A172 (cell line): ENCODE results near the gene KCTD12. TPM values are rescaled to one million over a fixed set of nuclear protein-coding genes. Genes with fewer than 3 reads are reported as not detected.
"Not testable (repeated sequence)": the region's sequence is repeated elsewhere in the genome, so short reads cannot be mapped to it uniquely, and the experiment has no call there.

Experiments
- DNase-seq: peaks from one replicate; pipeline ENCODE4 v3.0.0-alpha.2; 2015; ENCODE audit warnings: low spot score
- total RNA-seq: library from RNA; depleted of rRNA; stranded (reverse); fragments of >200 nt; shearing (Covaris generic); gene quantifications from 2 replicates; pipeline ENCODE4 v1.2.3, GENCODE V29; 2014; rRNA removed

Gene KCTD12
- 0.78 and 0.79 TPM in 2 replicates for total RNA-seq

DNA sequence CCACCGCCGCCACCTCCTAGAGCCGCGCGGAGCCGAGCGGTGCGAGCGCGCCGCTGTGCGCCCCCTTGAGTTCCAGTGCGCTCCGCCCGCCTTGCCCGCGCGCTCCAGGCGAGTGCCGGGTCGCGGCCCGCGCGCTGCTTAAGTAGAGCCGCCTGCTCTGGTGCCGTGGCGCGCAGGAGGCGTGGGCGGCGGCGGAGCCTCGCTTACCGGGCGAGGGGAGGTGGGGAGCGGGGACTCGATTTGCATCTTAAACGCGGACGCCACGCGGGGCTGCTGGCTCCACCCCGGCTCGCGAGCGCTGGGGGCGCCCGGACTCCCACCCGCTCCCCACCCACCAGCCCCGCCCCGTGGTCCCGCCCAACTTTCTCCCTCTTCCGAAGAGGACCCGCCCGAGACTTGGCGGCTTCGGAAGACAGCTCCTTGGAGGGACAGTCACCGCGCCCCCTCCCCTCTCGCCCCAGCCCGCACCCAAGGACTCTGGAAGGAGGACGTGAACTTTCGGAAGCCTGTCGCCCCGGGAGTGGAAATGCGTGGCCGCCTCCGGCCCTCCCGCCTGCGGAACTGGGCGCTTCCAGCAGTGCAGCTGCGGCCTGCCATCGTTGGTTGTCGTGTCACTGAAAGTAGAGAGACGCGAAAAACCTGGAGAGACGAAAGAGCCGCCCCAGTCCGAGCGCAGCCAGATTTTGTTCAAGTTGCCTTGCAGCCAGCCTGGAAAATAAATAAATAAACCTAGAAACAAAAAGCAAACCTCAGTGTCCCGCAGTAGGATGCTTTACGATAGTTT, at the start of gene KCTD12:
TSS of gene KCTD12 (minus strand) at position 114 of the 784 bp plus-strand sequence. CDS start 257 bp downstream, outside the sequence.
- peak; percentile 47 for DNase-seq

DNA sequence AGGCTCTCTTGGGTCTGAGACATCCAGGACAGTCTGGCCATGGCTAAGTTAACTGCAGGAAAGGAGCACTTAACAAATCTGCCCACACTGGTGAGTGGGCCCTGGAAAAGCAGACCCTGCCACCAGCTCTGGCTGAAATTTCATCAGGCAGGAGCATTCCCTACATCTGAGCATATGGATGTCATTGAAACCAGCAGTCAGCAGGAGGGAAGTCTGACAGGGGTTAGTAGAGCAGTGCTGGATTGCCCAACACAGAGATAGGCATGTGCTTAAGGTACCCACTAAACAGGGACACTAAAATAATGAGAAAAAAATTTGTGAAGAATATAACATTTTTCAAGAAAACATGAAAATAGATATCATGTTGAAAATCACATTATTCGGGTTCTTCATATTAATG, 48.5 kb upstream of the KCTD12 start:
- no peak for DNase-seq

GRCh38 chr13:76932076-76932475, 45.9 kb upstream of the KCTD12 start:
- no peak for DNase-seq

DNA sequence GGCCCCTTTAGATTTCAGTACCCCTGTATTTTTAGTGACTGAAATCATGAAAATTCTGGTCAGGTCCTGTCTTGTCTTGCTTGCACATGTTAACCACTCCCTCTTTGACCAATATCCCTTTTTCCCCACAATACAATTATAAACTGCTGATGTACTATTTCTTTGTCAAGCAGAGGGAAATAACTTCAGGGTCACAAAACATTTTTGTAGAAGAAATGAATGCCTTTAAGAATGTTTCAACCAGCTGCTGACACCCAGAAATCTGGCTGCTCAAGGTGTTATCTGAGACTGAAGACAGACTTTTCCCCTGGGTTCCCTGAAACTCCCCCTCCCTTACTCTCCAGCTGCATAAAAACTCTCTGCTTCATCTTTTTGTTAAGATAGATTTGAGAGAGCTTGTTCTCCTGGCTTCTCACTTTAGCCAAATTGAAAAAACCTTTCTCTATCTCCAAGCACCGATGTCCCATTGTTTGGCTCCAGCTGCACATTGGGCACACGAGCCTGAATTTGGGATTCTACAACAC, 43.7 kb upstream of the KCTD12 start:
- DNase-seq: no peak

DNA sequence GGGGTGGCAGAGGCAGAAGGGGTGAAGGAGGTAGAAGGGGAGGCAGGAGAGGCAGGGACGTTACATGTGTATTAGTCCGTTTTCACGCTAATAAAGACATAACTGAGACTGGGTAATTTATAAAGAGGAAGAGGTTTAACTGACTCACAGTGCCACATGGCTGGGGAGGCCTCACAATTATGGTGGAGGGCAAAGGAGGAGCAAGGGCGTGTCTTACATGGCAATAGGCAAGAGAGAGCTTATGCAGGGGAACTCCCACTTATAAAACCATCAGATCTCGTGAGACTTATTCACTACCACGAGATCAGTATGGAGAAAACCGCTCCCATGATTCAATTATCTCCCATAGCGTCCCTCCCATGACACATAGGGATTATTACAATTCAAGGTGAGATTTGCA, 43.1 kb upstream of the KCTD12 start:
- DNase-seq: no peak

DNA sequence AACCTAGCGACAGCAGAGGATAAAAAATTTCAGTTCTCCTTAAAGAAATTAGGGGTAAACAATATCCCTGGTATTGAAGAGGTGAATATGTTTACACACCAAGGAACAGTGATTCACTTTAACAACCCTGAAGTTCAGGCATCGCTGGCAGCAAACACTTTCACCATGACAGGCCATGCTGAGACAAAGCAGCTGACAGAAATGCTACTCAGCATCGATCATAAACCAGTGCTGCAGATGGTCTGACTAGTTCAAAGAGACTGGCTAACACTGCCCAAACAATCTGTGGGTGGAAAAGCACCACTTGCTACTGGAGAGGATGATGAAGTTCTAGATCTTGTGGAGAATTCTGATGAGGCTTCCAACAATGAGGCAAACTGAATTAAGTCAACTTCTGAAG, 42.3 kb upstream of the KCTD12 start:
- no peak for DNase-seq

DNA sequence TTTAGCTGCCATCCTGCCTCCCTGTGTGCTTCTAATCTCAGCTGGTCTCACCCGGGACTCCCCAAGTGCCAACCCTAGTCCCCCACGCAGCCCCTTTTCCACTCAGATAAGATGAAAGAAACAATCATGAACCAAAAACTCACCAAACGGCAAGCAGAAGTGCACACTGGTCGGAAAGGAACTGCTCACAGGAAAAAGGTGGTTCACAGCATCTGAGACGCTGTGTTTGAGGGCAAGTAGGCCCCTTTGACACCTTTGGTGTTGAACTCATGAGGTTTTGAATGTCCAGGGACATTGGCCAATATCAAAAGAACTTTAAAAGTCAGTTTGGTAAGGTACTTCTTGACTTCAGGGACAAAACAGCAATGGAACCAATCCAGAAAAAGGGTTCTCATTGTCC, 41.8 kb upstream of the KCTD12 start:
- no peak for DNase-seq

- DNase-seq: no peak
These were observed 38.9 kb upstream of the KCTD12 start for GRCh38 chr13:76925115-76925514.

GRCh38 chr13:76921516-76921915, 35.3 kb upstream of the KCTD12 start:
- no peak for DNase-seq

GRCh38 chr13:76917755-76918481, 31.7 kb upstream of the KCTD12 start:
- not testable (repeated sequence) for DNase-seq

- no peak for DNase-seq
These were observed 30.9 kb upstream of the KCTD12 start for GRCh38 chr13:76917095-76917494.

DNA sequence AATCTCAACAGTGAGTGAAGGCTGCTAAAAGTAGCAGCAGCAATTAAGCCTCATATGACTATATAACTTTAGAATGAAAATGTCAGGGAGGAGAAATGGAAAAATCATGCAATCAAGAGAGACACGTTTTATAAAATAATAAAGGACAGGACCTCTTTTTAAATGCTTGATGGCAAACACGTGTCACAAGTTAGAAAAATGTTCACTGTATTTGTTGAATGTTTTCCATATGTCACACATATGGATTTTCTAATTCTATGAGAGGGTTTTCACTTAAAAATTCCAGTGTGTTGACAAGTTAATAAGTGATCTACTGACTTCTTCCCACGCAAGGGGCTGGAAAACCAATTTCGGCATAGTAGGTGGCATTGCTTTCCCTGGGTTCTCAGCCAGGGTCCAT, 27.7 kb upstream of the KCTD12 start:
- no peak for DNase-seq

DNA sequence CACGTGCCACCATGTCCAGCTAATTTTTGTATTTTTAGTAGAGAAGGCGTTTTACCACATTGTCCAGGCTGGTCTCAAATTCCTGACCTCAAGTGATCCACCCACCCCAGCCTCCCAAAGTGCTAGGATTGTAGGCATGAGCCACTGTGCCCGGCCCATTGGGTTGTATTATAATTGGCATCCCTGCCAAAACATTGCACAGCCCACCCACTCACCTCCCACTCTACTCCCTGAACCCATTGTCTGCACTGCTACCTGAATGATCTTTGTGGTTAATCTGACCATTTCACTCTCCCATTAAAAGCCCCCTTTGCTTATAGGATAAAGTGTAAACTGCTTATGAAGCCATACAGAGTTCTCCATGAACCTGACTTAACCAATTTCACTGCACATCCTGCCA, 26.3 kb upstream of the KCTD12 start:
- DNase-seq: no peak

GRCh38 chr13:76904507-76904906, 18.3 kb upstream of the KCTD12 start:
- no peak for DNase-seq

DNA sequence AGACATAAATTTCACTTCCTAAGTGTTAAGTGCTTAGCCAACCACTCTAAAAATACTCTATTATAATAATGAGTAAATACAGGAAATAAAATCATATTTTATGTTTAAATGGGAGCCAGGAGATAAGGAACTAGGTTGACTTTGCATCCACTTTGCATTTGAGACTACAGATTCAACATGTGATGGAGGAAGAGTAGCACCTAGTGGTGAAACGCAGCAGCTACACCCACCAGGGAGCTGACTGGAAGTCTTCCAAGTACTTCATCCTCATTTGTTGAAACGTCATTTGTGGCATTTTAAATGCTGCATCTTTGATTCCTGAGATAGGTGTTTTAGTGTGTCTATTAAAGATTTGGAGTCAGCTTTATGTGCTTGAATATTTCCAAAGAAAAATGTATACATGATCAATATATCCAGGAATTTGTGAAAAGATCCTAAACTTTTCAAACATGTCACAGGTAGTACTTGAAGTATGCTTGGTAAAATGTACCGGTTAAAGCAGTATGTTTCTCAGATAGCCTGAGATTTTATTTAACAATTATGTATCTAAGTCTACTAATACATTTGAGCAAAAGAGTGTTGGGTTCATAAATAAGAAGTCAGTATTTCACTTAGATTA, 17.4 kb upstream of the KCTD12 start:
- peak; percentile 57 for DNase-seq

GRCh38 chr13:76899066-76899465, 12.9 kb upstream of the KCTD12 start:
- DNase-seq: not testable (repeated sequence)

DNA sequence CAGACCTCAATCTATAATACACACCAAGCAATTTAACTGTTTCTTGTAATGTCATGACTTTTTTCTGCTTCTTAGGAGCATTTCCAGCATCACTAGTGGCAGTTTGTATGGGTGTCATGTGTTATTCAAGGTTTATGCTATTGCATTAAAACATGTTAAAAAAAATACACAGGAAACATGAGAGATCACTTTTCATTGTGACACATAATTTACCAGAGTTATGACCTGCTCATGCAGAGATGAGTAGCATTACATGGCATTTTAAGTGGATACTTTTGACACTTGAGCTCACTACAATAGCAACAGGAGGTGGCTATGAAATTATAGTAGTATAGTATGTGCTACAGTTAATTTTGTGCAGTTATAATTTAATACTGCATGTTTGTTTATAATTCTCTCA, 11.0 kb upstream of the KCTD12 start:
- not testable (repeated sequence) for DNase-seq

- no peak for DNase-seq
These were observed 8.4 kb upstream of the KCTD12 start for GRCh38 chr13:76894401-76895110.

- DNase-seq: no peak
These were observed 6.3 kb upstream of the KCTD12 start for GRCh38 chr13:76892488-76892887.

DNA sequence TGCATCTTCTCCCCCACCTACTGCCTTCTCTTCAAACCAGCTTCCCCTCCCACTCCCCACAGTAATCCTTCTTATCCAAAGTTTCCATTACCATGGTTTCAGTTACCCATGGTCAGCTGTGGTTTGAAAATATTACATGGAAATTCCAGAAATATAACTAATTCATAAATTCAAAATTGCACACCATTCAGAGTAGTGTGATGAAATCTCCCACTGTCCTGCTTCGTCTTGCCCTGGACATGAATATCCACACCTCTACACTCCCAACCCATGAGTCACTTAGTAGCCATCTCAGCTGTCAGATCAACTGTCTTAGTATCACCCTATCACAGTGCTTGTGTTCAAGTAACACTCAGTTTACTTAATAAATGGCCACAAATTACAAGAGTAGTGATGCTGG, 3.8 kb upstream of the KCTD12 start:
- DNase-seq: no peak

- DNase-seq: no peak
These were observed 3.0 kb upstream of the KCTD12 start for GRCh38 chr13:76889254-76889653.

DNA sequence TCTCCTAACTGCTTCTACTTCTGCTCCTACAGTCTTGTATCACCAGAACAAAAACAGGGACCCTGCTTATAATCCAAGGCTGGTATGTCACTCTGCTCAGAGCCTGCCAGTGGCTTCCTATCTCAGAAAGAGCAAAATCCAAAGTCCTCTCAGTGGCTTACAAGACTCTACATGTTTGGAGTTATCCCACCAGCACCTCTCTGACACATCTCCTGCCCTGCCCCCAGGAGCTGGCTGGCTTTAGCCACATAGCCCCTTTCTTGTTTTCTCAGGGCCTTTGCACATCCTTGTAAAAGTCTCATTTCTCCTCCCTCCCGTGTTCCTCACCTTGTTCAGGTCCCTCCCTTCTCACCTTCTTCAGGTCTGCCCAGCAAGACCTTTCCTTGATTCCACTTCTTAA, 2.2 kb upstream of the KCTD12 start:
- DNase-seq: no peak
